Measurements from ENCODE around the gene MPZL3. TPM values are rescaled to one million over a fixed set of nuclear protein-coding genes. Genes with fewer than 3 reads are reported as not detected.
"Not testable (repeated sequence)": the region's sequence is repeated elsewhere in the genome, so short reads cannot be mapped to it uniquely, and the experiment has no call there.

Gene MPZL3
- total RNA-seq, 1 donor = 2.2 TPM

- DNase-seq (ENCODE audit: low read depth in 2 of 3, low spot score in 2 of 3) = not testable (repeated sequence)
These were observed 61.1 kb downstream of the MPZL3 start for GRCh38 chr11:118190942-118191506.

GRCh38 chr11:118186346-118187107 lies 65.6 kb downstream of the MPZL3 start:
- DNase-seq (ENCODE audit: low read depth in 2 of 3, low spot score in 2 of 3) = no peak

GRCh38 chr11:118184784-118185579 lies 67.2 kb downstream of the MPZL3 start:
- no peak for DNase-seq (ENCODE audit: low read depth in 2 of 3, low spot score in 2 of 3)

- DNase-seq (ENCODE audit: low read depth in 2 of 3, low spot score in 2 of 3) = not testable (repeated sequence)
These were observed 68.5 kb downstream of the MPZL3 start for GRCh38 chr11:118183691-118184090.

GRCh38 chr11:118180300-118180703 lies 71.9 kb downstream of the MPZL3 start:
- peak in 2 of 3 donors; percentile 68 to 80 for DNase-seq (ENCODE audit: low read depth in 2 of 3, low spot score in 2 of 3)

- no peak for DNase-seq (ENCODE audit: low read depth in 2 of 3, low spot score in 2 of 3)
These were observed 75.4 kb downstream of the MPZL3 start for GRCh38 chr11:118176778-118177134.

Small RNAs within 50 kb of the gene (small RNA-seq; reads per million reads assigned to genes)
- not detected for gene HSPE1P18

Other genes with a start within 250 kb of the MPZL3 start
- not detected for gene TMPRSS4, start 175.3 kb downstream of the MPZL3 start, total RNA-seq
- under 0.01 TPM for gene SMIM35, start 165.4 kb downstream of the MPZL3 start, total RNA-seq
- gene SCN4B, start 99.5 kb downstream of the MPZL3 start, total RNA-seq = not detected
- not detected for gene SCN2B, start 75.7 kb downstream of the MPZL3 start, total RNA-seq
- 26.9 TPM for gene JAML, start 27.4 kb downstream of the MPZL3 start, total RNA-seq
- gene MPZL2, start 11.9 kb upstream of the MPZL3 start, total RNA-seq = 2.4 TPM
- gene CD3E, start 52.4 kb upstream of the MPZL3 start, total RNA-seq = 0.54 TPM
- 0.27 TPM for gene CD3D, start 90.3 kb upstream of the MPZL3 start, total RNA-seq
- gene CD3G, start 92.0 kb upstream of the MPZL3 start, total RNA-seq = under 0.01 TPM
- gene UBE4A, start 107.2 kb upstream of the MPZL3 start, total RNA-seq = 26.4 TPM
- gene ATP5MG, start 149.2 kb upstream of the MPZL3 start, total RNA-seq = 50.1 TPM
- gene KMT2A, start 184.1 kb upstream of the MPZL3 start, total RNA-seq = 78.4 TPM

All from hematopoietic multipotent progenitor cell (in vitro differentiated cells).